Trophoblast cell (in vitro differentiated cells and primary cell): Measurements from ENCODE around the gene CYP4F22.

Source experiments
- DNase-seq, 2 donors: peaks; one replicate each; pipeline ENCODE4 v3.0.0-alpha.2; 2016
- H2AFZ ChIP-seq: 2 replicates; pipeline ENCODE4 v1.6.1; 2013; ENCODE audit warnings: low read length, moderate library complexity, mild to moderate bottlenecking; ENCODE audit not compliant: insufficient read depth, poor library complexity
- H2AK5ac ChIP-seq: 2 replicates; pipeline ENCODE4 v1.6.1; 2013; ENCODE audit warnings: mild to moderate bottlenecking, low read length
- H2BK120ac ChIP-seq: 2 replicates; pipeline ENCODE4 v1.6.1; 2013; ENCODE audit warnings: low read length, mild to moderate bottlenecking, moderate library complexity; ENCODE audit not compliant: insufficient read depth, poor library complexity
- H2BK12ac ChIP-seq: 2 replicates; pipeline ENCODE4 v1.6.1; 2013; ENCODE audit warnings: mild to moderate bottlenecking, low read length, moderate library complexity
- H2BK5ac ChIP-seq: 2 replicates; pipeline ENCODE4 v1.6.1; 2013; ENCODE audit warnings: low read length, low read depth, moderate library complexity, mild to moderate bottlenecking; ENCODE audit not compliant: poor library complexity
- H3K14ac ChIP-seq: 2 replicates; pipeline ENCODE4 v1.6.1; 2013; ENCODE audit warnings: mild to moderate bottlenecking, low read length
- H3K18ac ChIP-seq: 2 replicates; pipeline ENCODE4 v1.6.1; 2013; ENCODE audit warnings: mild to moderate bottlenecking, low read length
- H3K23ac ChIP-seq: 2 replicates; pipeline ENCODE4 v1.6.1; 2013; ENCODE audit warnings: low read length
- H3K27ac ChIP-seq: 2 replicates; pipeline ENCODE4 v1.5.1; 2013; ENCODE audit warnings: low read depth, mild to moderate bottlenecking, inconsistent platforms, low read length, moderate library complexity
- H3K27me3 ChIP-seq: 2 replicates; pipeline ENCODE4 v1.6.1; 2013; ENCODE audit warnings: inconsistent platforms, mild to moderate bottlenecking, low read length, moderate library complexity; ENCODE audit not compliant: insufficient read depth
- H3K36me3 ChIP-seq, 2 experiments: 1 replicate in 1 of 2; 2 replicates in 1 of 2; pipeline ENCODE4 v1.6.1; 2013; ENCODE audit warnings: low read length in 2 of 2, mild to moderate bottlenecking in 2 of 2, moderate library complexity in 1 of 2; ENCODE audit not compliant: insufficient read depth in 2 of 2, control insufficient read depth in 1 of 2
- H3K4ac ChIP-seq: 2 replicates; pipeline ENCODE4 v1.6.1; 2013; ENCODE audit warnings: low read depth, mild to moderate bottlenecking, low read length, moderate library complexity
- H3K4me1 ChIP-seq, 2 experiments: 1 replicate in 1 of 2; 2 replicates in 1 of 2; pipeline ENCODE4 v1.6.1; 2013; ENCODE audit warnings: low read length in 2 of 2, mild to moderate bottlenecking in 2 of 2, moderate library complexity in 1 of 2; ENCODE audit not compliant: insufficient read depth in 2 of 2, control insufficient read depth in 1 of 2
- H3K4me2 ChIP-seq: 2 replicates; pipeline ENCODE4 v1.6.1; 2013; ENCODE audit warnings: inconsistent platforms, mild to moderate bottlenecking, low read length, moderate library complexity
- H3K4me3 ChIP-seq: 2 replicates; pipeline ENCODE4 v1.5.1; 2013; ENCODE audit warnings: mild to moderate bottlenecking, low read depth, low read length, inconsistent platforms
- H3K79me1 ChIP-seq: one replicate; pipeline ENCODE4 v1.6.1; 2013; ENCODE audit warnings: low read length
- H3K79me2 ChIP-seq: 2 replicates; pipeline ENCODE4 v1.6.1; 2013; ENCODE audit warnings: low read length, mild to moderate bottlenecking; ENCODE audit not compliant: control insufficient read depth, insufficient read depth, poor library complexity
- H3K9ac ChIP-seq: 2 replicates; pipeline ENCODE4 v1.6.1; 2013; ENCODE audit warnings: mild to moderate bottlenecking, low read length
- H3K9me3 ChIP-seq: 2 replicates; pipeline ENCODE4 v1.6.1; 2013; ENCODE audit warnings: low read depth, mild to moderate bottlenecking, control low read depth, inconsistent platforms, low read length; ENCODE audit not compliant: insufficient read depth
- H4K12ac ChIP-seq: 2 replicates; pipeline ENCODE4 v1.6.1; 2013; ENCODE audit warnings: low read depth, mild to moderate bottlenecking, low read length, moderate library complexity
- H4K8ac ChIP-seq: 2 replicates; pipeline ENCODE4 v1.6.1; 2013; ENCODE audit warnings: low read depth, mild to moderate bottlenecking, low read length, moderate library complexity
- H4K91ac ChIP-seq: one replicate; pipeline ENCODE4 v1.6.1; 2013; ENCODE audit warnings: low read depth, mild to moderate bottlenecking, low read length, moderate library complexity
- WGBS: extraction: QIAGEN DNeasy Blood & Tissue Kit; methylation state at CpG from one replicate; pipeline ENCODE4 v1.1.7; 2013; ENCODE audit warnings: missing lambda C conversion rate; ENCODE audit not compliant: insufficient read length, insufficient coverage; ENCODE audit errors: extremely low coverage; 5-methylcytosine and 5-hydroxymethylcytosine counted together

CYP4F22 gene

DNA sequence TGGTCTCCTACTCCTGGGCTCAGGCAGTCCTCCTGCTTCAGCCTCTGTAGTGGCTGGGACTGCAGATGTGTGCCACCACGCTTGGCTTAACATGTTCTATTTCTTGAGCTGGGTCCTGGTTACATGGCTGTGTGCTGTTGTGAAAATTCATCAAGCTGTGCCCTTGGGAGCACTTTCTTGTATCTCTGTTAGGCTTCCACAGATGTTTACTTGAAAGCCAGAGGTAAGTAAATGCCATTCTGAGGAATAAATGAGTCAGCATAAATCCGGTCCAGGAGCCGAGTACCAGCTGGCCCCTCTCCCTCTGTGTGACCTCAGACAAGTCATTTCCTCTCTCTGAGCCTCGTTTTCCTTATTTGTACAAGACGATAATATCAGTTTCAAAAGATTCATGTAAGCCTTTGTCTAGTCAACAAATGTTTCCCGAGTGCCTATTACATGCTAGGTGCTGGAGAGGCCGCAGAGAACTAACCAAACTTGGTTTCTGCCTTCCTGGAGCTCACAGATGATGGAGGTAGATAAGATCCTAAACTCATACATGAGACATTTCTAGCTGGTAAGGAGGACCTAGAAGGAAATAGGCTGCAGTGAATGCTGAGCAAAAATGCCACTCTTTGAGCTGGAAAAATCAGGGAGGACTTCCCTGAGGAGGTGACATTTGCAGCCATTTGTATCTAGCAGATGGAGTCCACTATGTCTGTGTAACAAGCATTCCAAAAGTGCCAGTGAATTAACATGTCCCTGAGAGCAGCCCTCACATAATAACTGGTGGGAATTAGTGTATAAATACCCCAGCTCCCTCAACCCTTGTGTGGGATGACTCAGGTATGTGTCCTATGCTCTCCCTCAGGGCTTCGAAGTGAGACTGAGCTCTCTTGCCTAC lies 41.2 kb upstream of the CYP4F22 start:
- no peak overlapping the region for H3K23ac ChIP-seq
- no CpG with 5 or more reads among the region's 8 CpGs for WGBS

DNA sequence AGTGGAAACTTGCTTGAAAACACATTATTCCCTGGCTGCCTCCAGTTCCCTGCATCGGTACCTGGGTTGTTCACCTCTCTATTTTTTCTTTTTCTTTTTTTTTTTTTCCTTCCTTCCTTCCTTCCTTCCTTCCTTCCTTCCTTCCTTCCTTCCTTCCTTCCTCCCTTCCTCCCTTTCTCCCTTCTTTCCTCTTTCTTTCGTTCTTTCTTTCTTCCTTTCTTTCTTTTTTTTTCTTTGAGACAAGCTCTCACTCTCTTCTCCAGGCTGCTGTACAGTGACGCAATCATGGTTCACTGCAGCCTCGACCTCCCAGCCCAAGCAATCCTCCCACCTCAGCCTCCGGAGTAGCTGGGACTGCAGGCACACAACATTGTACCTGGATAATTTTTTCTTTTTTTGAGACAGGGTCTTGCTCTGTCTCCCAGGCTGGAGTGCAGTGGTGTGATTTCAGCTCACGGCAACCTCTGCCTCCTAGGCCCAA lies 40.6 kb upstream of the CYP4F22 start:
- Histone ChIP-seq H3K4ac (no peak overlapping the region), H4K12ac (no peak overlapping the region), H3K9me3 (peaks cover 14% of the 10 kb centered on the region), H2BK12ac (no peak overlapping the region), H4K91ac (no peak overlapping the region), H2AK5ac (no peak overlapping the region), H2AFZ (no peak overlapping the region), H3K9ac (no peak overlapping the region), H3K23ac (no peak overlapping the region), H2BK5ac (no peak overlapping the region), H4K8ac (no peak overlapping the region), H3K27ac (no peak overlapping the region), H3K79me2 (no peaks in the 10 kb centered on the region), H3K4me1 (no peaks in the 10 kb centered on the region), H3K18ac (no peak overlapping the region), H3K79me1 (no peaks in the 10 kb centered on the region), H3K4me3 (no peak overlapping the region), H2BK120ac (no peak overlapping the region), H3K4me2 (no peak overlapping the region), H3K14ac (no peak overlapping the region), H3K36me3 (no peaks in the 10 kb centered on the region), H3K27me3 (peaks cover 20% of the 10 kb centered on the region)
- no CpG with 5 or more reads among the region's 6 CpGs for WGBS
- DNase-seq, result no peak

More for the DNA sequence above, 41.2 kb upstream of the CYP4F22 start:
- Histone ChIP-seq H2BK5ac (no peak overlapping the region), H4K12ac (no peak overlapping the region), H2AFZ (no peak overlapping the region), H4K91ac (no peak overlapping the region), H3K14ac (no peak overlapping the region), H3K27ac (no peak overlapping the region), H2BK12ac (no peak overlapping the region), H3K79me2 (no peaks in the 10 kb centered on the region), H3K9ac (no peak overlapping the region), H2BK120ac (no peak overlapping the region), H3K79me1 (no peaks in the 10 kb centered on the region), H3K4me2 (no peak overlapping the region), H2AK5ac (no peak overlapping the region), H3K4ac (no peak overlapping the region), H3K36me3 (no peaks in the 10 kb centered on the region), H3K9me3 (peaks cover 14% of the 10 kb centered on the region), H3K4me3 (no peak overlapping the region), H4K8ac (no peak overlapping the region), H3K4me1 (no peaks in the 10 kb centered on the region), H3K27me3 (peaks cover 20% of the 10 kb centered on the region), H3K18ac (no peak overlapping the region)
- peak in 1 of 2 donors; percentile 19 for DNase-seq

DNA sequence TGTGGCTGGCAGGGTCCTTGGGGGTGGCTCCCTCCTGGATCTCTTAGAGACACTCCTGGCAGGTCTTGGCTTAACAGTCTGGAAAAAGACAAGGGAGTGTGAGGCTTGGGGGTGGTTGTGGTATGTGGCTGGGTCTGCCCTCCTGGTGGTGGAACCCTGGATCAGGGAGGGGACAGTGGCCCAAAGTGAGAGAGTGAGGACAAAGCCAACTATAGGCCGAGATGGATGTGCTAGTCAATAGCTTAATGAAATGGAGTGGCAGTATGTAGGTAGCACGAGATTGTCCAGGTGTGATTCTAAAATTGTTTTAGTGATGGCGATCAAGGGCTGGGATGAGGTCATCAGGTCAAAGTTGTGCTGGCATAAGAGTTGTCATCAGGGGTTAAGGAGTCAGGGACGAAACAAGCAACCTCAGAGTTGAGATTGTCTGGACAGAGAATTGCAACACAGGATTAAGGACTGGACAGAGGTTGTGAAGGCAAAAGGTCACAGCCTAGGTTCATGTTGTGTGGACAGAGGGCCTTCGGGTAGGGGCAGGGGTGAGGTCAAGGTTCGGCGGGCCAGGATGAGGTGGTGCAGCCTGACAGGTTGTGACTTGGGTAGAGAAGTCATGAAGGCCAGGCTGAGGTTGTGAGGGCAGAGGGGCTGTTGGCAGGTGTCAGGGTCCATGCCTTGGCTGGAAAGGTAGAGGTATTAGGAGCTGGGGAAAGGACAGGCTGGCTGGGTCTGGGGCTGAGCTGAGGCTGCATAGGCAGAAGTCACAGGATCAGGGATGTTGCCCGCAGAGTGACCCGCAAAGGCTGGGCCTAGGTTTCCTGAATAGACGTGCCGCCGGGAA lies 39.4 kb upstream of the CYP4F22 start:
- Histone ChIP-seq H3K4ac (no peak overlapping the region), H2BK5ac (no peak overlapping the region), H3K4me2 (no peak overlapping the region), H4K12ac (no peak overlapping the region), H2BK120ac (no peak overlapping the region), H2BK12ac (no peak overlapping the region), H2AFZ (no peak overlapping the region), H3K27me3 (peaks cover 20% of the 10 kb centered on the region), H3K27ac (no peak overlapping the region), H3K4me3 (no peak overlapping the region), H3K23ac (no peak overlapping the region), H3K18ac (no peak overlapping the region), H3K79me2 (no peaks in the 10 kb centered on the region), H3K9me3 (peaks cover 14% of the 10 kb centered on the region), H2AK5ac (no peak overlapping the region), H3K9ac (no peak overlapping the region), H3K4me1 (no peaks in the 10 kb centered on the region), H3K36me3 (no peaks in the 10 kb centered on the region), H4K8ac (no peak overlapping the region), H3K14ac (no peak overlapping the region), H3K79me1 (no peaks in the 10 kb centered on the region), H4K91ac (no peak overlapping the region)
- DNase-seq, result no peak
- WGBS, result no CpG with 5 or more reads among the region's 12 CpGs

DNA sequence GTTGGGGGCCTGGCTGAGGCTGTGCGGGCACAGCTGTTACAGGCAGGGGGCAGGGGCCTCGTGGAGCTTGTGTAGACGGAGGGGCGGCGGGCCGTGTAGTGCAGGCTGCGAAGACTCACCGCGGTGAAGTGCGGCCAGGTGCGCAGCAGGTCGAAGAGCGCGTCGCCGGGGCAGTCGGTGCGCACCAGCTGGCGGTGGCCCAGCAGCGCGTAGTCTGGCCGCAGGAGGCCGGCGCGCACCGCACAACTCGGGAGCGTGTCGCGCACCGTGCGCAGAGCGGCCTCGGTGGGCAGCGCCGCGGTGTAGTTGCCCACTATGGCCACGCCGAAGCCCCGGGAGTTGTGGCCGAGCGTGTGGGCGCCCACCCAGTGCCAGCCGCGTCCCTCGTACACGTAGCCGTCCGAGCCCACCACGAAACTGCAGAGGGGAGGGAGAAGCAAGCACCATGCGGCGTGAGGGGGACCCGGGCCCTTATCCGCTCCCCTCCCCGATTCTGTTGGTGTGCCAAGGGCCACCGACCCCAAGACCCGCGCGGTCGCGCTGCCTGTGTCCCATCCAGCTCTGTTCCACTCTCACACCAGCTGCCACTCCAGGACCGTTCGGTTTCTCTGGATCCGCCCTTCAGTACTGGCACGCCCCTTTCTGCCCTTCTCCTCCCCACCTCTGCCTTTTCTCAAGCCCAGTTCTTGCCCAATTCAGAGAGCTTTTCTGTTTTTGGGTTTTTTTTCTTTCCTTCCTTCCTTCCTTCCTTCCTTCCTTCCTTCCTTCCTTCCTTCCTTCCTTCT lies 38.6 kb upstream of the CYP4F22 start:
- H3K23ac ChIP-seq, result no peak overlapping the region

More for the DNA sequence above, 38.6 kb upstream of the CYP4F22 start:
- H2BK12ac ChIP-seq, result no peak overlapping the region
- no CpG with 5 or more reads among the region's 65 CpGs for WGBS
- H4K91ac ChIP-seq, result no peak overlapping the region
- H2AK5ac ChIP-seq, result no peak overlapping the region
- H3K14ac ChIP-seq, result no peak overlapping the region
- no peak overlapping the region for H3K4me3 ChIP-seq
- H2BK120ac ChIP-seq, result no peak overlapping the region
- H3K4me2 ChIP-seq, result peak overlapping the region; percentile 7
- H4K12ac ChIP-seq, result no peak overlapping the region
- no peak overlapping the region for H4K8ac ChIP-seq
- H3K79me2 ChIP-seq, result no peaks in the 10 kb centered on the region
- H2BK5ac ChIP-seq, result no peak overlapping the region
- DNase-seq, result no peak
- H3K4ac ChIP-seq, result no peak overlapping the region
- H3K9ac ChIP-seq, result no peak overlapping the region
- H3K36me3 ChIP-seq, result no peaks in the 10 kb centered on the region
- H3K9me3 ChIP-seq, result peaks cover 12% of the 10 kb centered on the region
- no peak overlapping the region for H3K18ac ChIP-seq
- no peak overlapping the region for H3K27ac ChIP-seq
- H3K27me3 ChIP-seq, result peaks cover 17% of the 10 kb centered on the region
- H3K4me1 ChIP-seq, result no peaks in the 10 kb centered on the region
- H2AFZ ChIP-seq, result no peak overlapping the region
- H3K79me1 ChIP-seq, result no peaks in the 10 kb centered on the region
